Stimulated activated CD8-positive, alpha-beta memory T cell treated with anti-CD3 and anti-CD28 coated beads, Interleukin-15, amount 100 ng/mL, for 24 hours (primary cell): ENCODE results near the gene FOXN3.
"Not testable (repeated sequence)": the region's sequence is repeated elsewhere in the genome, so short reads cannot be mapped to it uniquely, and the experiment has no call there.

Source experiments
- DNase-seq: peaks from one replicate; pipeline ENCODE4 v3.0.0-alpha.2; 2020; ENCODE audit warnings: low read depth

The FOXN3 gene

DNA sequence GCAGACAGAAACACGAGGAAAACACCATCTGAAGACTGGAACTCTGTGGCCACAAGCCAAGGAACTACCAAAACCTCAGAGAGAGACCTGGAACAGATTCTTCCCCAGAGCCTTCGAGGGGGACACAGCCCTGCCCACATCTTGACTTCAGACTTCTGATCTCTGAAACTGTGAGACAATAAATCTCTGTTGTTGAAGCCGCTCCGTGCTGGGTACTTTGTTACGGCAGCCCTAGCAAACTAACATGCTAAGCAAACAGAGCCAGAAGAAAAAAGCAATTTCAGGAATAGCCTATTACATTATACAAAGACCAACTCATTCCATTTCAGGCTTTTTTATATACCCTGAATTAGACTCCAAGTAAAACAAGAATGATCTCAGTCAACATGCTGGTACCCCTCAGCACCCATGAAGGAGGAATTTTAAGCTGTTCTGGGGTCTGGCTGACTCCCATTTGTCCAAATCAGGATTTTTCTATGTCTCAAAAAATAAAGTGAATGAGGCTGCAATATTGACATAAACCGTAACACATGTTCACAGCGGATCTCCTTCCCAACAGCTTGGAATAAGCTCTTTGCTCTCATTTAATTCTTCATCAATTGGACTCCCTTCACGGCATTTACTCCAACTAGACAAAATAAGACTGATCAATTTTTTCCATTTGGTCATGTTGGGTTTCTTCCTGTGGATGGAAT is 190.1 kb downstream of the FOXN3 start:
- no peak for DNase-seq

DNA sequence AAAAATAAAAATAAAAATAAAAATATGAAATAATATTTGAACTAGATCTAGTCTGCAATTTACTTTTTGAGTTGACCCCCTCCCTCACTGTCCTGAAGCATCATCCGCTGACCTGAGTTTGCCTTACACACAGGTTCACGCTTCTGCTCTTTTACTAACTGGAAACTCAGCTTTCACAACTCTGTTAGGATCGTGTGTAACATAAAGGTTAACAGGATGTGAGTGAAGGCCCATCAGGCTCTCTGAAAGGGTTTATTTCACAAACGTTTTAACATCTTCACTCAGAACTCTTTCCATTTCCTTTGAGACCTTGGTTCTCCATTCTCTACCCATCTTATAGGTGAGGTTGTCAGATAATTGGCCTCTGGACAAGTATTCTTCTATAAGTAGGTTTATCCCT is 191.4 kb downstream of the FOXN3 start:
- DNase-seq, result no peak

DNA sequence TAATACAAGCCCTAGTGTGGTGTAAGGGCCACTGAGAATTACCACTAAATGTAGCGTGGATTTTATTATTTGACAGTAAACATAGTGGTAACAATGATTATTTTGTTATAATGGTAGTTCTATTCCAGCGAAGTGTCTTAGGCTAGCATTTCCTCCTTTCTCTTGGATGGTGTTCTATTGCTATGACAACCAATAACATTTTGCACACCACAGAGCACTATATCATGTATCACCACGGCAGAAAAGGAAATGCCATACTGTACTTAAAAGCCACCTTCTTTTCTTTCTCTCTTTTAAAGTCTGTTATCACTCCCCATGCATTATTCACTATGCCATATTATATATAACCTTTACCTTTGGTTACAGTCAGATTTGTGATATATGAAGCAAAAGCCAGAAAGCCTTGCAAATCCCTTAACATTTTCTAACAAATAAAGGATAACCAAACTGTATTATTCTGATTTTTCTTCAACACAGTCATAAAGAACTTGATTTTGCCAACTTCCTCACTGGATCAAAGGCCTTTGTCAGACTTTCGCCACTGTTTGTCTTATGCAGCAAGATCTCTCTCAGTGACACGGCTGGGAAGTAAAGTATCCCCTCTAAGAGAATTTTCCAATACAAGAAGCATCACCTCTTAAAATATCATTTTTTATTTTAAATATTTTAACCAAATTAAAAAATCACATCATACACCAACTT is 195.8 kb downstream of the FOXN3 start:
- no peak for DNase-seq

DNA sequence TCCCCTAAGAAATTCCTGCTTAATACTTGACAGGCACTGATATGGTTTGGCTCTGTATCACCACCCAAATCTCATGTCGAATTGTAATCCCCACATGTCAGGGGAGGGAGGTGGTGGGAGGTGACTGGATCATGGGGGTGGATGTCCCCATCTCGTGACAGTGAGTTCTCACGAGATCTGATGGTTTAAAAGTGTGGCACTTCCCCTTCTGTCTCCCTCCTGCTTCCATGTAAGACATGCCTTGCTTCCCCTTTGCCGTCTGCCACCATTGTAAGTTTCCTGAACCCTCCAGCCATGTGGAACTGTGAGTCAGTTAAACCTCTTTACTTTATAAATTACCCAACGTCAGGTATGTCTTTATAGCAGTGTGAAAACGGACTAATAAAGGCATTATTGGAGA is 198.0 kb downstream of the FOXN3 start:
- DNase-seq, result no peak

DNA sequence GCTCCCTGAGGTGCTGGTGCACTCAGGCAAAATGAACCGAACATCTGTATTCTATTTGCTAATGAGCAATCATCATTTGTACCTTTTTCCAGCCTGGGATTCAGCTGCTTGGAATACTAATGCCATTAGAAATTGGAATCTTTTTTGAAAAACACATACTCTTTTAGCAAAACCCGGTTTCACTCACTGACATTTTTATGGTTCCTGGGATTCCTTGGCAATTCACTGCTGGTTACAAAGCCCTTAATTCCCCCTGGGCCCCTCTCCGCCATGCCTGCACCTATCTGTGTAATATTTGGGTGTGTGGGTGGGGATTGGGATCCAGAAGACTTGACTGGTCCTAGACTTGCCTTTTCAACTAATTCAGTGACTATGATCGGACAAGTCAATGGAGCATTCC is 199.1 kb downstream of the FOXN3 start:
- DNase-seq, result no peak

DNA sequence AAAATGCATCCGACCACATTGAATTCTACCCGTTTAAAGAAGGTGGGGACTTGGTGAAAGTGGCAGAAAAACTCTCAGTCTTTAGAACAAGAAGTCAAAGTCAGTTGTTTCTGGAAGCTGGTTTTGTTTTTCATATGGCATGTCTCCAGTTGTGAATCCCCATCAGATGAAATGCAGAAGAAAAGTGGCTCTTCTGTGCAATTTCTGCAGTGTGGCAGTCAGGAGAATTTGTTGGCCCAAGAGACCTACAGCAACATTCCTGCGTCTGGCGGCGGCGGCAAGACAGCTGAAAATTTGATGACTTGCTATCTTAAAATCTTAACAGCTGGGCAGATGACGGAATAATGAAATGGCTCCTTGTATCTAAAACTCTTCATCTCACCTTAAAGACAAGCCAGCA is 201.5 kb downstream of the FOXN3 start:
- no peak for DNase-seq

DNA sequence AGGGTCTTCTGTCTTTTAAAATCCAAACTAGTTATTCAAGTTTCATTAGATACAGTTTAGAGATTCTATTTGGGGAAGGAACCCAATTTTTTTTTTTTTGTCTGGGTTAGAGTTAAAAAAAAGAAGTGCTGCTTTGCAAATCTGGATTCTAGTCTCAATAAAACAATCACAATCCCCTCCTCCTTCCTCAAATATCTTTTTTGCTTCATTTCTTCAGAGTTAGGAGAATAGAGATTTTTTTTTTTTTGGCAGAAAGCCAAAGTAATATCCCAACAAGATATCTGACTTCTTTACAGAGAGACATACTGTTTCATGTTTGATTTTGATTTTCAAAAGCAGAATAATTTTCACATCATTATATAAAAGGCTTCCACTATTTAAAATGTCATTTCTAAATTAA is 201.9 kb downstream of the FOXN3 start:
- no peak for DNase-seq

DNA sequence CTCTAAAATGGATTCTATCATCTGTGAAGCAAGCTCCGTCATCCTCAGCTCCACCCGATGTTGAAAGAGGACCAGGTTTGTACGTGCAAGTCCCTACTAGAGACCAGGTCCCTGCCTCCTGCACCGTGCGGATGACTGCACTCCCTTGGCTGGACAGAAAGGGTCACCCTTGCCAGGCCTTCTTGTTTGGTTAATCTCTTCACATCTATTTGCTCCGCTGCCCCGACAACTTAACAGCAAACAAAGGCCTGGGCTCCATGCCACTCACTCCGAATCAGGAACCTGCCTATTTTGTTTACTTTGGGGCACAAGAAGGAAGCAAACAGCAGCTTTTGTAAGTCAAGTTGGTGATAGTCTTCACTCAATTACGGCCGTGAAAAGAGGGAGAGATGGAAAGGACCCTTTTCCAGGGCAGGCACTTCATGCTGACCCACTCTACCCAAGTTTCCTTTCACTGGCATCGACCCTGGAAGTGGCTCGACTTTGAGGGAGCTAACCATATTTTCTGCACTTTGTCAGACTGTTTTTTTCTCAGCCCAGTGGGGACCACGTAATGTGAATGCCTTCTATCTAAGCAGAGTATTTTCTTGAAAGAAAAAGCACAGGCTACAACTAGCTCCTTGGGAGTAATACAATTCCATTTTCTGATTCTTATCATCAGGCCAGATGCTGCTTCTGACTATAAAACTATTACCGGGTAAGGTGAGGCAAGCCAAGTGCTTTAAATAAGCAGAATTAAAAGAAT is 202.6 kb downstream of the FOXN3 start:
- no peak for DNase-seq

DNA sequence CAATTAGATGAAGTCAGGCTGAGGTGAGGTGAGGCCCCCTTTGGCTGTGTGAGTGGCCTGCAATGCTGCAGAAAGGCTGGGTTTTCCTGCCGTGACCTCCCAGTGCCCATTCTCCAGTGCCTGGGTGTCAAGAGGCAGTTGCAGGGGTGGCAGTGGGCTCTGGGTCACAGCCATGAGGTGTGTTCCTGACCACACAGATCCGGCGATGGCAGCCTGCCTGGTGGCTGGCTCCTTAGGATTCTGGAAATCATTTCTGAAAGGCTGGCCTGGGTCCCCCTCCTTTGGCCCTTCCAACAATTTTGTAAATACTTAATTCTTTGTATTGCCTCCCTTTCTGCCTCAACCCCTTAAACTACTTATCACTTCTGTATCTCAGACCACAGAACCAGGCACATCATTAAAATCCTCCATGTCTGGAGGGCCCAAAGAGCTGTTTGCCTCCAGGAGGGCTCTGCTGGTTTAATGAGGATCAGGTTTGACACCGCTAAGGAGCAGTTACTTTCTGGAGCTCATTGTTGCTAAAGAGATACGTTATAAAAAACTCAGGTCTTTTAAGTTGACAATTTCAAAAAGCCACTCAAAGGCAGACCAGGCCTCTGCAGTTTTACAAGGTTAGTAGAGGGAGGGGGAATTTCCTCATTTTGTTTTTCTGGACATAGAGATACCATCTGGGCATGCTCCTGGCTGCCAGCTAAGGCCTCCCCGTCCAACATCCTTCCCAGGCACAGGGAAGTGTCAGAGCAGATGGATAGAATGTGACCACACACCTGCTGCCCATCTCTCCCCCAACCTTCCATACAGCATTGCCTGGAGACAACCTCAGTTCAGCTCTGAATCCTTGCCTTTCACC is 204.4 kb downstream of the FOXN3 start:
- no peak for DNase-seq

DNA sequence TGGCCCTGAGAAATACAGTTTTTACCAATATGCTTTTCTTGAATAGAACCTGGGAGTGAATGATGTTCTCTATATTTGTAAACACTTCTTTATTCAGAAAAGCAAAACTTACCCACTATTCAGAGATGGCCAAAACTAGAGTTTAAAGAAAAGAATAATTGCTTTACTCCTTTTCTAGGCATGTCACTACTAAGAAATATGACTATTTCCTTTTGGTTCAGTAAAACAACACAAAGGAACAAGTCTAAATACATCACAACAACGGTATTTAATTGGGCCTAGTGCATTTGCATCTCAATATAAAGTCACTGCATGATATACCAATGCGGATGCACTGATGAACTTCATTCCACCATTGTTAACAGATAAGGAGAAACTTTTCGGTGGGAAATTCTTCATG is 207.5 kb downstream of the FOXN3 start:
- no peak for DNase-seq

DNA sequence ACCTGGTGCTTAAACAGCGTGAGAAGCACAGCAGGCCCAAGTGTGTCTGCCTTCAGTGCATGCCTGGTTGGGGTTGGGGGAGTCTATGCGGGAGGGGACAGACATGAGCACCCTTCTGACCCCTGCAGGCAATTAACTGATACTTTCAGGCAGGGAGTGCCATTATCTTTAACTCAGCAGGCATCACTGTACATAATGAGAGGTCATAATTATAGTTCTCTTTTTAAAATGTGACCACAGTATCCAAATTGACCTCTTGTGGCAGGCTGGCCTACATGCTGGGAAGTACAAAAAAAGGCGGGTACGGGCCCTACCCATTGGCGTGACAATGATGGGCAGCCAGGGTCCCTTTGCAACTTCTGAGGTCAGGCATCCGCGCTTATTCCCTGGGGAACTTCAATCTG is 209.1 kb downstream of the FOXN3 start:
- no peak for DNase-seq

DNA sequence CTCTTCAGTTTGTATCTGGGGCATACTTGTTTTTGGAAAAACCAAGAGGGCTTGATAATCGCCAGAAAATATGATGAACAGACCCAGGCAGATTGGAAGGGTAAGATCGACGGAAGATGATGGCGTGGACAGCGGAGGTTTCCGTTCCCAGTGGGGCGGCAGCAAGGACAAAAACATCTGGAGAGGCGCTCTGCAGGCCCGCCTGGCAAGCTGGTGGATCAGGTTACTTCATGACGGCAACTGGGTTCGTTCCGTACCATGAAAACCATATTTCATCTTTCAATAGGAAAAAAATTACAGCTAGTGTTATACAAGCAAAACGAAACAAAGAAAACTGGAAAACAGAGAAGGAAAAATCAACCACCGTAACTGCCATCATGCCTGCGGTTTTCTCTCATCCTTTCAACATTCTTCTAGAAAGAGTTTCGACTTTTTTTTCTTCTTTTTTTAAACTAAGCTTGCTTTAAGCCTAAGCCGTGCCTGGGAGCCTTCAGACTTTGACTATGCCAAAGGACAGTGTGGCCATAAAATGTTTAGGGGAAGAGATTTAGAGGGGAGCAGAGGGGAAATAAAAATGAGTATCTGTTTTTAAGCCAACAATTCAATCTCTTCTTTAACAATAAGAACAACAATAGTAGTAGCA is 210.5 kb downstream of the FOXN3 start:
- DNase-seq, result no peak

DNA sequence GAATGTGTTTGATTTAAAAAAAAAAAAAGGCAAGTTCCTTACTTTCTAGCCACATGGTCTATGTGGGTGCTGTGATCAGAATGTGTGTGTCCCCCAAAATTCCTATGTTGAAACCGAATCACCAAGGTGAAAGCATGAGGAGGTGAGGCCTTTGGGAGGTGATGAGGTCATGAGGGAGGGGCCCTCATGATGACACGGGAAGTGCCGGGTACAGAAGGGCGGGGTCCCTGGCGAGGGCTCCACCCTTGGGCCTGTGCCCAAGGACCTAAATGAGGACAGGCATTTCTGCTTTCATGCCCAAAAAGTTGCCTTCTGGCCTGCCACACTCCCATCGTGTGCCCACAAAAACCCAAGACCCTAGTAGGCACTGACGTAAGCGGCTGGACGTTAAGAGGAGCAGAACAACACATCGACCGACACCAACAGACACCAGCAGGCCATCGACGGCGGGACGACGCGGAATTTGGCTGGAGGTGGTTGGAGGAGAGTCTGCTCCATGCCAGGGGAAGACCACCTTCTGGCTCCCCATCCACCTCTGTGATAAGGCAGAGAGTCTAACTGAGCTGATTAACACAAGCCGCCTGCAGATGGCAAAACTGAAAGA is 211.8 kb downstream of the FOXN3 start:
- no peak for DNase-seq

DNA sequence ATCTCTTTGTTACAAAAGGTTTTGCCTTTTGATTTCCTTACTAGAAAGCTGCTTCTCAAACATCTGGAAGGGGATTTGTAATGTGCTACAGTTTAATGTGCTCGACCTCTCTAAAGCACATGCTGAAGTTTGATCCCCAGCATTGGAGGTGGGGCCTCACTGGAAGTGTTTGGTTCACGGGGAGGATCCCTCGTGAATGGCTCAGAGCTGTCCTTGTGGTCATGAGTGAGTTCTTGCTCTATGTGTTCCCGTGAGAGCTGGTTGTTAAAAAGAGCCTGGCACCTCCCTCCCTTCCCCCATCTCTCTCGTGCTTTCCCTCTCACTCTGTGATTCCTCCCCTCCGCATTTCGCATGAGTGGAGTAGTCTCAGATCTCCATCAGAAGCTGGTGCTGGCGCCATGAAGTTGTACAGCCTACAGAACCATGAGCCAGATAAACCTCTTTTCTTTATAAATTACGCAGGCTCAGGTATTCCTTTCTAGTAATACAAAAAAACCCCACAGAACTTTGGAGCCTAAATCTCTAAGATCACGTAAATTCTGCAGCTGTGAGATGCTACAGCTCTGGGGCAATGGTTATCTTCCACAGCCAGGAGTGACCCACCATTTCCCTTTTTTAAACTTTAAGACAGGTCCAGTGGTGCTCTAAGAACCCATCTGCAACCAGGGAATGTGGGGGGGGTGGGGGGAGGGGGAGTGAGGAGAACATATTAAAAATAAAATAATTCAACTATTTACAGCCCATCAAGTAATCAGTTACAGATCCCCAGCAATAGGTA is 214.4 kb downstream of the FOXN3 start:
- no peak for DNase-seq

DNA sequence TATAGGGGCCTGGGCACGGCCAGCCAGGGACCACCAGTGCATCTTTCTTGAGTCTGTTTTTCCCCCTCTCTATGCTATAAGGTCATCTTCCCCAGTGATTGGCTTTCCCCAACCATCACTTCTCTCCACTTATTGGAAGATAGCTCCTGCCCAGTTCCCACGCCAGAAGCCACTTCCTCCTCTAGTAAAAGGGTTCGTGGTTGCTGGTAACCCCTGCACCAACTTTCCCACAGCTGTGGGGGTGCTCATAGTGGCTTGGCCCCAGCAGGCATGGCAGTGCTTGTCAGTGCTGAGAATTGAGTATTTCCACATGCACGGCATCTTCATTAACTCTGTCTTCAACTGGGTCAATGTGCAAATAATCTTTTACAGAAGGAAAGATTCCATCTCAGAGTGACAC is 215.4 kb downstream of the FOXN3 start:
- DNase-seq, result no peak

DNA sequence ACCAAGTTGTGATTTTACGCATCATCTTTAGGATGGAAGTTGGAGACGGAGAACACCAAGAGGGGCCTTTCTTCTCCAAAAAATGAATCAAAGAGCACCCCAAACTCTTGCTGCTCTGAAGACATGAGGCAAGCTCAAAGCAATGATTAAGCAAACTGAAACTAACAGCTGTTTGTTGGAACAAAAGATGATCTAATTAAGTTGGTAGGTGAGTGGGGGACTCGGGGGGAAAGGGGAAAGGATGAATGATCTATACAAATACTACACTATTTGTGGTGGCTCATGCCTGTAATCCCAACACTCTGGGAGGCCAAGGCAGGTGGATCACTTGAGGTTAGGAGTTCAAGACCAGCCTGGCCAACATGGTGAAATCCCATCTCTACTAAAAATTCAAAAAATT is 217.7 kb downstream of the FOXN3 start:
- DNase-seq, result not testable (repeated sequence)

DNA sequence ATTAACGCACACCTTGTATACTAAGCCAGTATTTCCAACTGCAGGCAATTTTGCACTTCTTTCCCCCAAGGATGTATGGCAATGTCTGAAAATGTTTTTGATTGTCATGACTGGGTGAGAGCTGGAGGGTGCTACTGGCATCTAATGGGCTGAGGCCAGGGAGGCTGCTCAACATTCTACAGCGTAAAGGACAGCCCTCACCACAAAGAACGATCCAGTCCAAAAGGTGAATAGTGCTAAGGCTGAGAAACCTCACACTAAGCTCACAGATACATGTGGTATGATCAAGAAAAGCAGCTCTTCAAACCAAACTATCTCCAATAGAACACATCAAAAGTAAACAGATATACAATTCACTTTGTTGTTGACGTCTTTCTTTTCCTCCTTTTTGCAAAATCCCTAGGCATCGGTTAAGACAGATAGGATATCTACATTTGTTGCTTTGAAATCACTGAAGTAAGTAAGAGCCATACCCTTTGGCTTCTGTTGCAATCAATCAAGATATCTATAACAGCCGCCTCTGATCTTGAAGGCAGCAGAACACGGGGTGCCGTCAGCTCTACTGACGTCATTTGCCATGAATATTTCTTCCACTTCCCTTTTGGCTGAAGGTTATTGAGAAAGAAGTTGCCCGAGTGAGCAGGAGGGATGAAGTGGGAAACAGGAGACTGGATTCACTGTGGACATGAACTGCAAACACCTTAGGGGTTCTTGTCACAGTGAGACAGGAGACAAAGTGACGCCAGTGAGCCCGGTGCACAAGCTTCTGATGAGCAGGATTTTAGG is 218.3 kb downstream of the FOXN3 start:
- DNase-seq, result no peak

DNA sequence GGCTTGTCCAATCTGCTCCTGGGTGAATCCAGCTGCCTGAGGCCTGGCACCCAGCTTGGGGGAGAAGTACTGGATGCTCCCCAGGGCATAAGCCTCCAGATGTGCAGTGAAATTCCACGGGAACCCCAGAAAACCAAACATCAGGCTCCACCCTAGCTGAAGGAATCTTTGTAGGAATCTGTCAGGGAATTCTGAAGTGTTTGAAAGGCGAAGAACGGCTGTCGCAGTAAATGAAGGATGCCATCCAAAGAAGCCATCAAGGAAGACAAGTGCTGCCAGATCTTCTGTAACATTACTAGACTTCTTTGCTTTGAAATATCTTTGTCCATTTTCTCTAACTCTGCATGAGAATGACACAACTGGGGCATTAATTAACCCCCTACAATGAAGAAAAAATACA is 219.4 kb downstream of the FOXN3 start:
- DNase-seq, result no peak

DNA sequence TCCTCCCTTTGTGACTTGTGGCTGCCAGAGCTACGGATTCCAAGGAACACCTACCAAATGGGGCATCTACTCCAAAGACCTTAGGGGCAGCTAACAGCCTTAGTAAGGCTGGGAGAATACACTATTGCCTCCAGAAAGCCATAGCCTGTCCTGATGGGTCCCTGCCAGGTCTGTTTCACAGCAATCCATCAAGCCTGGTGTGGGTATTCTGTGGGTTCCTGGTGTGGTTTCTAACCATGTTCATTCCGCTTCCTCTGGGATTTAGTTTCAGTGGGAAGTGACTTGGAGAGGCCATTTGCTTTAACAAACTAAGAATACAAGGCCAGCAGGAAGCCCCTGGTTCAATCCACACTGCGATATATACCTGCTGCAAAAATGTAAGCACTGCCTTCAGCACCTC is 220.5 kb downstream of the FOXN3 start:
- DNase-seq, result no peak

DNA sequence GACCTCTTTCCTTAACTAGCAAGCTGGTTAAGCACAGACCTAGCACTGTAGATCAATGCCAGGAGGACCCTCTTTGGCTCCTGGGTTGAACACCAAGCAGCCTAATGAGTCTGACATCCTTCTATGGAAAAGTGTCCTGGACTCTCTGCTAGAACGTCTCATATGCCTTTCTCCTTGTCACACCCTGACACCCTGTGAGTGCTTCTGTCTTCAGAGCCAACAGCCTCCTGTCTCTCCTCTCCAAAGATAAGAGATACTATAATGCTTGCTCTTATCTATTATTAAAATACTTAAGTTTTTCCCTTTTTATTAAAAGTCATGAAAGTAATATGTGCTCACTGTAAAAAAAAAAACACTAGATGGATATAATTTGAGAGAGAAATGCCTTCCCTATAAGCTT is 222.7 kb downstream of the FOXN3 start:
- DNase-seq, result no peak
